ENCODE data around the gene FAM170A. TPM values are rescaled to one million over a fixed set of nuclear protein-coding genes. Genes with fewer than 3 reads are reported as not detected.

Gene FAM170A
- total RNA-seq, 1 experiment from 2014 or later, result not detected

GRCh38 chr5:119631660-119632059 lies 2.3 kb downstream of the FAM170A start:
- Mint-ChIP-seq H3K36me3 (no peaks in the 10 kb centered on the region), H3K9me3 (no peaks in the 10 kb centered on the region), H3K4me3 (no peak overlapping the region), H3K4me1 (peaks cover 8% of the 10 kb centered on the region), H3K27me3 (ENCODE audit: low read depth) (no peaks in the 10 kb centered on the region; the same call in 1 of the 2 replicates), H3K27ac (no peak overlapping the region)
- ATAC-seq, result no peak
- CTCF ChIA-PET, result no interaction called here
- DNase-seq (ENCODE audit: low spot score), result no peak
- no peak for TF ChIP-seq ESRRA (CRISPR knock-in tag; IDR thresholded peaks at IDR 0.05; ENCODE audit: borderline replicate concordance)
- no peak for TF ChIP-seq SP1 (CRISPR knock-in tag; conservative IDR thresholded peaks at IDR 0.05)
- no peak for TF ChIP-seq NFYB (CRISPR knock-in tag; conservative IDR thresholded peaks at IDR 0.05; ENCODE audit: low read depth)
- no peak for TF ChIP-seq FOXP1 (CRISPR knock-in tag; IDR thresholded peaks at IDR 0.05; ENCODE audit: borderline replicate concordance)
- TF ChIP-seq FOXK1 (CRISPR knock-in tag; IDR thresholded peaks at IDR 0.05), result no peak
- no peak for TF ChIP-seq JAZF1 (CRISPR knock-in tag; IDR thresholded peaks at IDR 0.05)
- no peak for TF ChIP-seq E2F4 (CRISPR knock-in tag; IDR thresholded peaks at IDR 0.05; ENCODE audit: borderline replicate concordance, low read depth)
- no peak for TF ChIP-seq ZNF416 (CRISPR knock-in tag; IDR thresholded peaks at IDR 0.05)
- no peak for TF ChIP-seq ZNF219 (CRISPR knock-in tag; IDR thresholded peaks at IDR 0.05; ENCODE audit: borderline replicate concordance)
- TF ChIP-seq CDX4 (CRISPR knock-in tag; IDR thresholded peaks at IDR 0.05; ENCODE audit: borderline replicate concordance), result no peak
- no peak for TF ChIP-seq SOX15 (CRISPR knock-in tag; IDR thresholded peaks at IDR 0.05)
- no peak for TF ChIP-seq TP53 (CRISPR knock-in tag; IDR thresholded peaks at IDR 0.05)
- POLR2A ChIA-PET, result no interaction called here

DNA sequence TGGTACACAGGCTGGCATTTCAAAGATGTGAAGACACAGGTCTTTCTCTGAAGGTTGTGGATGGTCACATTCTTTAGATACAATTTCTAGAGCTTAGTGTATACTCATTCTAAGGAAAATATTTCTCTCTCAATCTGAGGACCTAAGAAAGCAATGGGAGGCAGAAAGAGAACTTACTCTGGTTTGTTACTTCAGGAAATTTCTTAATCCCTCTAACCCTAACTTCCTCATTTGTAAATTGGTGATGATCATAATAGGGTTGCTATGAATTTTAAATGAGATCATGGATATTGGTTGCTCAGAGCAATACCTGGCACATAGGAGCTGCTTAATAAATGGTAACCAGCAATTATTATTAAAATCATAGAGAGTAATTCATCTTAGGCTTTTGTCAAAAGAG lies 22.1 kb downstream of the FAM170A start:
- Mint-ChIP-seq H3K4me3 (no peak overlapping the region), H3K9me3 (no peaks in the 10 kb centered on the region), H3K36me3 (no peaks in the 10 kb centered on the region), H3K27ac (no peak overlapping the region), H3K27me3 (ENCODE audit: low read depth) (no peaks in the 10 kb centered on the region), H3K4me1 (no peaks in the 10 kb centered on the region)
- ChIA-PET POLR2A (no interaction called here), CTCF (no interaction called here)
- ATAC-seq (no peak), DNase-seq (ENCODE audit: low spot score) (no peak)
- TF ChIP-seq NFATC4 (CRISPR knock-in tag; IDR thresholded peaks at IDR 0.05) (no peak), EMX1 (CRISPR knock-in tag; IDR thresholded peaks at IDR 0.05) (no peak), JAZF1 (CRISPR knock-in tag; IDR thresholded peaks at IDR 0.05) (no peak), CREM (CRISPR knock-in tag; IDR thresholded peaks at IDR 0.05) (no peak), USF2 (CRISPR knock-in tag; IDR thresholded peaks at IDR 0.05) (no peak), NFE2L1 (CRISPR knock-in tag; IDR thresholded peaks at IDR 0.05) (no peak), ZNF671 (CRISPR knock-in tag; IDR thresholded peaks at IDR 0.05) (no peak), MXD4 (CRISPR knock-in tag; IDR thresholded peaks at IDR 0.05; ENCODE audit: borderline replicate concordance) (no peak), RELA (CRISPR knock-in tag; IDR thresholded peaks at IDR 0.05; ENCODE audit: borderline replicate concordance) (no peak), ZNF416 (CRISPR knock-in tag; IDR thresholded peaks at IDR 0.05) (no peak), ZNF232 (CRISPR knock-in tag; IDR thresholded peaks at IDR 0.05) (no peak), CDX4 (CRISPR knock-in tag; IDR thresholded peaks at IDR 0.05; ENCODE audit: borderline replicate concordance) (no peak), SP1 (CRISPR knock-in tag; conservative IDR thresholded peaks at IDR 0.05) (no peak), ZNF263 (CRISPR knock-in tag; IDR thresholded peaks at IDR 0.05; ENCODE audit: low read depth) (no peak)
- TF ChIP-seq, protein P1, sequence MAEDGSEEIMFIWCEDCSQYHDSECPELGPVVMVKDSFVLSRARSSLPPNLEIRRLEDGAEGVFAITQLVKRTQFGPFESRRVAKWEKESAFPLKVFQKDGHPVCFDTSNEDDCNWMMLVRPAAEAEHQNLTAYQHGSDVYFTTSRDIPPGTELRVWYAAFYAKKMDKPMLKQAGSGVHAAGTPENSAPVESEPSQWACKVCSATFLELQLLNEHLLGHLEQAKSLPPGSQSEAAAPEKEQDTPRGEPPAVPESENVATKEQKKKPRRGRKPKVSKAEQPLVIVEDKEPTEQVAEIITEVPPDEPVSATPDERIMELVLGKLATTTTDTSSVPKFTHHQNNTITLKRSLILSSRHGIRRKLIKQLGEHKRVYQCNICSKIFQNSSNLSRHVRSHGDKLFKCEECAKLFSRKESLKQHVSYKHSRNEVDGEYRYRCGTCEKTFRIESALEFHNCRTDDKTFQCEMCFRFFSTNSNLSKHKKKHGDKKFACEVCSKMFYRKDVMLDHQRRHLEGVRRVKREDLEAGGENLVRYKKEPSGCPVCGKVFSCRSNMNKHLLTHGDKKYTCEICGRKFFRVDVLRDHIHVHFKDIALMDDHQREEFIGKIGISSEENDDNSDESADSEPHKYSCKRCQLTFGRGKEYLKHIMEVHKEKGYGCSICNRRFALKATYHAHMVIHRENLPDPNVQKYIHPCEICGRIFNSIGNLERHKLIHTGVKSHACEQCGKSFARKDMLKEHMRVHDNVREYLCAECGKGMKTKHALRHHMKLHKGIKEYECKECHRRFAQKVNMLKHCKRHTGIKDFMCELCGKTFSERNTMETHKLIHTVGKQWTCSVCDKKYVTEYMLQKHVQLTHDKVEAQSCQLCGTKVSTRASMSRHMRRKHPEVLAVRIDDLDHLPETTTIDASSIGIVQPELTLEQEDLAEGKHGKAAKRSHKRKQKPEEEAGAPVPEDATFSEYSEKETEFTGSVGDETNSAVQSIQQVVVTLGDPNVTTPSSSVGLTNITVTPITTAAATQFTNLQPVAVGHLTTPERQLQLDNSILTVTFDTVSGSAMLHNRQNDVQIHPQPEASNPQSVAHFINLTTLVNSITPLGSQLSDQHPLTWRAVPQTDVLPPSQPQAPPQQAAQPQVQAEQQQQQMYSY (CRISPR knock-in tag; IDR thresholded peaks at IDR 0.05), result no peak
- TF ChIP-seq, protein P2, sequence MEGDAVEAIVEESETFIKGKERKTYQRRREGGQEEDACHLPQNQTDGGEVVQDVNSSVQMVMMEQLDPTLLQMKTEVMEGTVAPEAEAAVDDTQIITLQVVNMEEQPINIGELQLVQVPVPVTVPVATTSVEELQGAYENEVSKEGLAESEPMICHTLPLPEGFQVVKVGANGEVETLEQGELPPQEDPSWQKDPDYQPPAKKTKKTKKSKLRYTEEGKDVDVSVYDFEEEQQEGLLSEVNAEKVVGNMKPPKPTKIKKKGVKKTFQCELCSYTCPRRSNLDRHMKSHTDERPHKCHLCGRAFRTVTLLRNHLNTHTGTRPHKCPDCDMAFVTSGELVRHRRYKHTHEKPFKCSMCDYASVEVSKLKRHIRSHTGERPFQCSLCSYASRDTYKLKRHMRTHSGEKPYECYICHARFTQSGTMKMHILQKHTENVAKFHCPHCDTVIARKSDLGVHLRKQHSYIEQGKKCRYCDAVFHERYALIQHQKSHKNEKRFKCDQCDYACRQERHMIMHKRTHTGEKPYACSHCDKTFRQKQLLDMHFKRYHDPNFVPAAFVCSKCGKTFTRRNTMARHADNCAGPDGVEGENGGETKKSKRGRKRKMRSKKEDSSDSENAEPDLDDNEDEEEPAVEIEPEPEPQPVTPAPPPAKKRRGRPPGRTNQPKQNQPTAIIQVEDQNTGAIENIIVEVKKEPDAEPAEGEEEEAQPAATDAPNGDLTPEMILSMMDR (IDR thresholded peaks at IDR 0.05), result no peak
- TF ChIP-seq, protein P3, sequence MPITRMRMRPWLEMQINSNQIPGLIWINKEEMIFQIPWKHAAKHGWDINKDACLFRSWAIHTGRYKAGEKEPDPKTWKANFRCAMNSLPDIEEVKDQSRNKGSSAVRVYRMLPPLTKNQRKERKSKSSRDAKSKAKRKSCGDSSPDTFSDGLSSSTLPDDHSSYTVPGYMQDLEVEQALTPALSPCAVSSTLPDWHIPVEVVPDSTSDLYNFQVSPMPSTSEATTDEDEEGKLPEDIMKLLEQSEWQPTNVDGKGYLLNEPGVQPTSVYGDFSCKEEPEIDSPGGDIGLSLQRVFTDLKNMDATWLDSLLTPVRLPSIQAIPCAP (CRISPR knock-in tag; IDR thresholded peaks at IDR 0.05), result no peak
- TF ChIP-seq, protein P4, sequence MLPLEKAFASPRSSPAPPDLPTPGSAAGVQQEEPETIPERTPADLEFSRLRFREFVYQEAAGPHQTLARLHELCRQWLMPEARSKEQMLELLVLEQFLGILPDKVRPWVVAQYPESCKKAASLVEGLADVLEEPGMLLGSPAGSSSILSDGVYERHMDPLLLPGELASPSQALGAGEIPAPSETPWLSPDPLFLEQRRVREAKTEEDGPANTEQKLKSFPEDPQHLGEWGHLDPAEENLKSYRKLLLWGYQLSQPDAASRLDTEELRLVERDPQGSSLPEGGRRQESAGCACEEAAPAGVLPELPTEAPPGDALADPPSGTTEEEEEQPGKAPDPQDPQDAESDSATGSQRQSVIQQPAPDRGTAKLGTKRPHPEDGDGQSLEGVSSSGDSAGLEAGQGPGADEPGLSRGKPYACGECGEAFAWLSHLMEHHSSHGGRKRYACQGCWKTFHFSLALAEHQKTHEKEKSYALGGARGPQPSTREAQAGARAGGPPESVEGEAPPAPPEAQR (CRISPR knock-in tag; IDR thresholded peaks at IDR 0.05), result no peak

Data from WTC11 (cell line).